HG02610 (cell line): Measurements from ENCODE around the gene HOXA9.

Experiments
- ATAC-seq: cut with Tn5 transposase; IDR thresholded peaks from one replicate; pipeline ENCODE4 v1.9.1; 2021; ENCODE audit warnings: mild to moderate bottlenecking, moderate library complexity; ENCODE audit not compliant: unreplicated experiment

HOXA9 gene

GRCh38 chr7:27129729-27130539, 35.4 kb downstream of the HOXA9 start:
- no peak for ATAC-seq

GRCh38 chr7:27128776-27129728, 36.3 kb downstream of the HOXA9 start:
- no peak for ATAC-seq

- no peak for ATAC-seq
Measured at GRCh38 chr7:27128034-27128433, 37.3 kb downstream of the HOXA9 start.

- no peak for ATAC-seq
Measured at GRCh38 chr7:27126596-27127327, 38.6 kb downstream of the HOXA9 start.

- ATAC-seq, result no peak
Measured at GRCh38 chr7:27125986-27126394, 39.3 kb downstream of the HOXA9 start.

GRCh38 chr7:27124902-27125689, 40.2 kb downstream of the HOXA9 start:
- ATAC-seq, result no peak

- ATAC-seq, result no peak
Measured at GRCh38 chr7:27124096-27124901, 41.0 kb downstream of the HOXA9 start.

GRCh38 chr7:27123477-27124053, 41.8 kb downstream of the HOXA9 start:
- no peak for ATAC-seq

- no peak for ATAC-seq
Measured at GRCh38 chr7:27123007-27123476, 42.3 kb downstream of the HOXA9 start.

GRCh38 chr7:27122077-27122910, 43.0 kb downstream of the HOXA9 start:
- ATAC-seq, result no peak

GRCh38 chr7:27121684-27122076, 43.7 kb downstream of the HOXA9 start:
- ATAC-seq, result no peak

- ATAC-seq, result no peak
Measured at GRCh38 chr7:27119412-27119911, 45.9 kb downstream of the HOXA9 start.

GRCh38 chr7:27118580-27118979, 46.8 kb downstream of the HOXA9 start:
- ATAC-seq, result no peak

GRCh38 chr7:27117887-27118491, 47.3 kb downstream of the HOXA9 start:
- no peak for ATAC-seq

GRCh38 chr7:27116962-27117886, 48.1 kb downstream of the HOXA9 start:
- no peak for ATAC-seq
